Measurements from ENCODE around the gene OLAH. TPM values are rescaled to one million over a fixed set of nuclear protein-coding genes. Genes with fewer than 3 reads are reported as not detected.

OLAH gene
- total and polyA plus RNA-seq, 5 donors from 2014 or later, result not detected

DNA sequence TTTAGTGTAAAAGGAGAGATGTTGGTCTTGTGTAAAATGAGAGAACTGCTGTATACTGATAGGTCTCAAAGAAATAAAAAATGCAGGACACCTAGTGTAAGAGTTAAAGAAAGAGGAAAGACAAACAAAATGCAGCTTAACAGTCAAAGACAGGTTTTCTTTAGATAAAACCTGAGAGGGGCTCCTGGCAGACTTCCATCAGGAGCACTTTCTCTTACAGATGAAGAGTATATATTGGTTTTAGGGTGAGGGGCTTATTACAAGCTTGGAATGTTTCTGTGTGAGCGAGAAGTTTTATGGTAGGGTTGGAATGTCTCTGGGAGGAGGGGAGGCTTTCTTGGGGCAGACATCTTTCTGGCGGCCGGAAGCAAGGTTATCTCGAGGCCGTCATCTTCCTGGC is 28.6 kb downstream of the OLAH start:
- H3K9me3 ChIP-seq (ENCODE audit: control insufficient read depth in 2 of 2, low read length in 2 of 2), result no peaks in the 10 kb centered on the region
- H3K27me3 Mint-ChIP-seq, result peaks cover 11% of the 10 kb centered on the region
- H3K4me3 ChIP-seq (ENCODE audit: low read depth, low read length), result no peak overlapping the region
- H3K36me3 ChIP-seq (ENCODE audit: control insufficient read depth, insufficient read depth, low read length), result no peaks in the 10 kb centered on the region
- H3K4me1 ChIP-seq (ENCODE audit: control insufficient read depth, insufficient read depth, low read length, poor library complexity, severe bottlenecking), result no peaks in the 10 kb centered on the region
- peaks cover 0 to 7% (median 0%) of the 10 kb centered on the region in 7 donors for H3K9me3 Mint-ChIP-seq
- no peak for DNase-seq
- no peak overlapping the region for H3K4me3 Mint-ChIP-seq
- no peak for ATAC-seq (ENCODE audit: low read depth in 2 of 2)
- peaks cover 4% of the 10 kb centered on the region for H3K27me3 ChIP-seq (ENCODE audit: control insufficient read depth, insufficient read depth, low read length)
- peaks cover 0 to 6% (median 0%) of the 10 kb centered on the region in 4 donors for H3K4me1 Mint-ChIP-seq
- no peak overlapping the region for H3K27ac Mint-ChIP-seq
- no peaks in the 10 kb centered on the region for H3K36me3 Mint-ChIP-seq
- no peak overlapping the region for H3K27ac ChIP-seq (ENCODE audit: insufficient read depth, low read length, poor library complexity, severe bottlenecking)

- Mint-ChIP-seq H3K27ac (no peak overlapping the region), H3K4me1 (no peaks in the 10 kb centered on the region), H3K36me3 (no peaks in the 10 kb centered on the region), H3K9me3 (no peaks in the 10 kb centered on the region), H3K27me3 (peaks cover 15% of the 10 kb centered on the region), H3K4me3 (no peak overlapping the region)
- no peak for ATAC-seq (ENCODE audit: low read depth in 2 of 2)
- no peak overlapping the region for H3K27ac ChIP-seq (ENCODE audit: insufficient read depth, low read length, poor library complexity, severe bottlenecking)
- H3K9me3 ChIP-seq (ENCODE audit: control insufficient read depth in 2 of 2, low read length in 2 of 2), result no peaks in the 10 kb centered on the region
- DNase-seq, result no peak
- H3K27me3 ChIP-seq (ENCODE audit: control insufficient read depth, insufficient read depth, low read length), result peaks cover 2% of the 10 kb centered on the region
- no peaks in the 10 kb centered on the region for H3K36me3 ChIP-seq (ENCODE audit: control insufficient read depth, insufficient read depth, low read length)
- no peak overlapping the region for H3K4me3 ChIP-seq (ENCODE audit: low read depth, low read length)
- no peaks in the 10 kb centered on the region for H3K4me1 ChIP-seq (ENCODE audit: control insufficient read depth, insufficient read depth, low read length, poor library complexity, severe bottlenecking)
Observed at GRCh38 chr10:15075421-15075820, 31.7 kb downstream of the OLAH start.

DNA sequence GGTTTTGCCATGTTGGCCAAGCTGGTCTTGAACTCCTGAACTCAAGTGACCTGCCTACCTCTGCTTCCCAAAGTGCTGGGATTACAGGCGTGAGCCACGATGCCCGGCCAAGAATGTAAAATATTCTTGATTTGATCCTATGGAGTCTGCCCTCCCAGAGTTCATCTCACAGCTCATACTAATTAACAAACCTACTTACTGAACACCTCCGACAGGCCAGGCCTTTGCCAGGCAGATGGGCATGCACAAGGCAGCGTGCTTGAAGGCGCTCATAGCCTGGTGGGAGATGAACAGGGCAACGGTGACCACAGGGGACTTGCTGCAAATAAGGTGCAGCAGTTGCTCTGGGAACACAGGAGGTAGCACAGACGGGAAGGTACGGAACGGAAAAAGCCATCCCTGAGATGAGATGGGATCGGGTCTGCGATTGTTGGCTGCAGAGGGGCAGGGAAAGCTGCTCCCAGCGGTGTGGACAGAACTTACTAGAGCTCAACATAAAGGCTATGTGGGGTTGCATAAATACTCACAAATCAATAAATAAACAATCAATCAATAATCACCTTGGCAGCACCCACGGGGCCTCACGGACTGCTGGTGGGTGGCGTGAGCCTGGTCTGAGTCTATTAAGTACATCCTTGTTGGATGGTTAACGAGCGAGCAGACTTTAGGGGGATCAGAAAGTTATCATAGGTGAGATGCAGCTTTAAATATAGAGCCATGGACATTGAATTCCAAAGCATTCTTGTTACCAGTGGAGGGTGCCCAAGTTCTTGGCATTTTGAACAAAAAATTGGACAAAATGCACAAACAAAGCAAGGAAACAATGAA is 40.1 kb downstream of the OLAH start:
- Histone ChIP-seq H3K36me3 (ENCODE audit: control insufficient read depth, insufficient read depth, low read length) (no peaks in the 10 kb centered on the region), H3K4me1 (ENCODE audit: control insufficient read depth, insufficient read depth, low read length, poor library complexity, severe bottlenecking) (peaks cover 10% of the 10 kb centered on the region), H3K27ac (ENCODE audit: insufficient read depth, low read length, poor library complexity, severe bottlenecking) (no peak overlapping the region), H3K27me3 (ENCODE audit: control insufficient read depth, insufficient read depth, low read length) (no peaks in the 10 kb centered on the region), H3K4me3 (ENCODE audit: low read depth, low read length) (peak overlapping the region; percentile 73), H3K9me3 (ENCODE audit: control insufficient read depth in 2 of 2, low read length in 2 of 2) (no peaks in the 10 kb centered on the region)
- no peak for DNase-seq
- Mint-ChIP-seq H3K4me3 (peak overlapping the region in 3 of 4 donors; percentile 14 to 50 (median 16)), H3K27me3 (peaks cover 11% of the 10 kb centered on the region), H3K9me3 (peaks cover 0 to 1% (median 0%) of the 10 kb centered on the region in 7 donors), H3K27ac (no peak overlapping the region), H3K36me3 (no peaks in the 10 kb centered on the region), H3K4me1 (peaks cover 0 to 6% (median 0%) of the 10 kb centered on the region in 4 donors)
- ATAC-seq (ENCODE audit: low read depth in 2 of 2), result no peak

DNA sequence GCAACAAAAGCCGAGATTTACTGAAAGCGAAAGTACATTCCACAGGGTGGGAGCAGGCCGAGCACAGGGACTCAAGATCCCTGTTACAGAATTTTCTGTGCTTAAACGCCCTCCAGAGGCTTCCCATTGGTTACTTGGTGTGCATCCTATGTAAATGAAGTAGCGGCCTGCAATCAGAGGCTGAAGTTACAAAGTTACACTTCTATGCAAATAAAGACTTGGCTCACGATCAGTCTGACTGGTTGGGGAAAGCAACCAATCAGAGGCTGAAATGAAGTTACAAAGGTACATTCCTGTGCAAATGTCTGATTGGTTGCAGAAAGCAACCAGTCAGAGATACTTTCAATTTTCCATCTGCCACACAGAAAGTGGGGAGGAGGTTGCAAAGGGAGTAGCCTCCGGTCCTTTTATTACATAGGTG is 40.8 kb downstream of the OLAH start:
- Mint-ChIP-seq H3K4me1 (peaks cover 0 to 6% (median 0%) of the 10 kb centered on the region in 4 donors), H3K9me3 (peaks cover 0 to 1% (median 0%) of the 10 kb centered on the region in 7 donors), H3K4me3 (peak overlapping the region in 3 of 4 donors; percentile 14 to 50 (median 16)), H3K27ac (no peak overlapping the region), H3K36me3 (no peaks in the 10 kb centered on the region), H3K27me3 (peaks cover 11% of the 10 kb centered on the region)
- Histone ChIP-seq H3K4me1 (ENCODE audit: control insufficient read depth, insufficient read depth, low read length, poor library complexity, severe bottlenecking) (peaks cover 11% of the 10 kb centered on the region), H3K36me3 (ENCODE audit: control insufficient read depth, insufficient read depth, low read length) (no peaks in the 10 kb centered on the region), H3K27ac (ENCODE audit: insufficient read depth, low read length, poor library complexity, severe bottlenecking) (no peak overlapping the region), H3K27me3 (ENCODE audit: control insufficient read depth, insufficient read depth, low read length) (no peaks in the 10 kb centered on the region), H3K9me3 (ENCODE audit: control insufficient read depth in 2 of 2, low read length in 2 of 2) (no peaks in the 10 kb centered on the region), H3K4me3 (ENCODE audit: low read depth, low read length) (peak overlapping the region; percentile 73)
- peak in 2 of 3 donors; percentile 21 to 58 for DNase-seq
- ATAC-seq (ENCODE audit: low read depth in 2 of 2), result no peak

DNA sequence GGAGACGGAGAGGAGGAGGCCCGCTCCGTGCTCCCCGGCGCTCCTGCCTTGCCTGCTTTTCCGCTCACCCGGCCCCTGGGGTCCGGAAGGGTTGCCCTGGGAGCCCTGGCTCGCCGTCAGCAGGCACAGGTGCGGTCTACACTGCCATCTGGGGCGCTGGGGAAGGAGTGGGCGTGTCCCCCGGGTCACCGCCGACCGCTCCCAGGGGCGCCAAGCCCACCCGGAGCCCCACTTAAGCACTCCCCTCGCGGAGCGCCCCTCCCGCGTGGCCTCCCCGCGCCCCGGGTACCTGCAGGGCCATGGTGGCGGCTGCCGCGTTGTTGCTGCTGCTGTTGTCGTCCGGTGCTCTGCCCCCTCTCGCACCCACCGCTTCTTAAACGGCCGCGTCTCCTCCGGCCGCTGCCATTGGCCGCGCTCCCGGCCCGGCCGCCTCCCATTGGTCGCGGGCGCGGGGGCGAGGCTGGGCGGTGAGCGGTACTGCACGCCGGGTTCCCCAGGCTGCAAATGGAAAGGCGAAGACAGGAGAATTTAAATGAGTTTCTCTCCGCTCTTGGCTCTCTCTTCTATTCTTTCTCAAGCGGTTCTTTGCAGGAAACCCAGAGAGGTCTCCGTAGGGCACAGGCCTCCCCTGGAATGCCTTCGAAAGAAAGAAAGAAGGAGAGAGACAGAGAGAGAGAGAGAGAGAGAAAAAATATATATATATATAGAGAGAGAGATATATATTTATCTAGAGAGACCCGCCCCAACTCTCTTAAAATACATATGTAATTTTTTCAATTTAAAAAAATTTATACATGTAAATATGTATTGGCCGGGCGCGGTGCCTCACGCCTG is 44.9 kb downstream of the OLAH start, which contains the start of gene ACBD7:
Gene ACBD7 (minus strand): TSS at position 349 of the 834 bp plus-strand sequence. CDS start 48 bp downstream, at position 301.
- Mint-ChIP-seq H3K9me3 (peaks cover 0 to 1% (median 0%) of the 10 kb centered on the region in 7 donors), H3K27ac (no peak within 1 kb of the TSS), H3K4me1 (peaks cover 0 to 6% (median 0%) of the 10 kb centered on the region in 4 donors), H3K4me3 (peak within 1 kb of the TSS; percentile 74 to 88 (median 82)), H3K27me3 (peaks cover 7% of the 10 kb centered on the region), H3K36me3 (no peaks in the 10 kb centered on the region)
- Histone ChIP-seq H3K36me3 (ENCODE audit: control insufficient read depth, insufficient read depth, low read length) (no peaks in the 10 kb centered on the region), H3K9me3 (ENCODE audit: control insufficient read depth in 2 of 2, low read length in 2 of 2) (no peaks in the 10 kb centered on the region), H3K4me1 (ENCODE audit: control insufficient read depth, insufficient read depth, low read length, poor library complexity, severe bottlenecking) (peaks cover 11% of the 10 kb centered on the region), H3K27ac (ENCODE audit: insufficient read depth, low read length, poor library complexity, severe bottlenecking) (no peak within 1 kb of the TSS), H3K4me3 (ENCODE audit: low read depth, low read length) (peak within 1 kb of the TSS; percentile 29), H3K27me3 (ENCODE audit: control insufficient read depth, insufficient read depth, low read length) (no peaks in the 10 kb centered on the region)
- DNase-seq (peak; percentile 71 to 91 (median 81)), ATAC-seq (ENCODE audit: low read depth in 2 of 2) (peak; percentile 99)

DNA sequence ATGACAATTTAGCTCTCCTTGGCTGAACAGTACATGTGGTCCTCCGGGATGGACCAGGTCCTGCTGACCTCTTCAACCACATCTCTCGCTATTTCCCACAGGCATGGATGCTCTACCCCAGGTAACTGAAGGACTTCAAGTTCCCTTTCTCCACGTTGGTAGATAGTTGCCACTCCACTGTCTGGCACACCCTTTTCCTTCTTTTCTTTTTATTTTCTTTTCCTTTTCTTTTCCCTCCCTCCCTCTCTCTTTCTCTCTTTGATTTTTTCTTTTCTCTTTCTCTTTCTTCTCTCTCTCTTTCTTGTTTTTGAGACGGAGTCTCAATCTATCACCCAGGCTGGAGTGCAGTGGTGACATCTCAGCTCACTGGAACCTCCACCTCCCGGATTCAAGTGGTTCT is 47.7 kb downstream of the OLAH start:
- ATAC-seq (ENCODE audit: low read depth in 2 of 2) (no peak), DNase-seq (no peak)
- no peak overlapping the region for H3K4me3 ChIP-seq (ENCODE audit: low read depth, low read length)
- Mint-ChIP-seq H3K36me3 (no peaks in the 10 kb centered on the region), H3K9me3 (no peaks in the 10 kb centered on the region), H3K27ac (peak overlapping the region in 1 of 3 donors; percentile 83), H3K4me1 (peaks cover 0 to 3% (median 1%) of the 10 kb centered on the region in 4 donors), H3K4me3 (no peak overlapping the region), H3K27me3 (peaks cover 3% of the 10 kb centered on the region)
- H3K9me3 ChIP-seq (ENCODE audit: control insufficient read depth in 2 of 2, low read length in 2 of 2), result no peaks in the 10 kb centered on the region
- peaks cover 11% of the 10 kb centered on the region for H3K4me1 ChIP-seq (ENCODE audit: control insufficient read depth, insufficient read depth, low read length, poor library complexity, severe bottlenecking)
- no peaks in the 10 kb centered on the region for H3K27me3 ChIP-seq (ENCODE audit: control insufficient read depth, insufficient read depth, low read length)
- H3K36me3 ChIP-seq (ENCODE audit: control insufficient read depth, insufficient read depth, low read length), result no peaks in the 10 kb centered on the region
- no peak overlapping the region for H3K27ac ChIP-seq (ENCODE audit: insufficient read depth, low read length, poor library complexity, severe bottlenecking)

- H3K4me1 Mint-ChIP-seq, result peaks cover 0 to 13% (median 8%) of the 10 kb centered on the region in 4 donors
- DNase-seq, result no peak
- H3K9me3 Mint-ChIP-seq, result no peaks in the 10 kb centered on the region
- no peak overlapping the region for H3K4me3 Mint-ChIP-seq
- H3K36me3 ChIP-seq (ENCODE audit: control insufficient read depth, insufficient read depth, low read length), result no peaks in the 10 kb centered on the region
- no peaks in the 10 kb centered on the region for H3K27me3 ChIP-seq (ENCODE audit: control insufficient read depth, insufficient read depth, low read length)
- H3K27ac ChIP-seq (ENCODE audit: insufficient read depth, low read length, poor library complexity, severe bottlenecking), result no peak overlapping the region
- no peaks in the 10 kb centered on the region for H3K36me3 Mint-ChIP-seq
- no peaks in the 10 kb centered on the region for H3K9me3 ChIP-seq (ENCODE audit: control insufficient read depth in 2 of 2, low read length in 2 of 2)
- peaks cover 17% of the 10 kb centered on the region for H3K4me1 ChIP-seq (ENCODE audit: control insufficient read depth, insufficient read depth, low read length, poor library complexity, severe bottlenecking)
- no peaks in the 10 kb centered on the region for H3K27me3 Mint-ChIP-seq
- H3K27ac Mint-ChIP-seq, result no peak overlapping the region
- H3K4me3 ChIP-seq (ENCODE audit: low read depth, low read length), result no peak overlapping the region
- no peak for ATAC-seq (ENCODE audit: low read depth in 2 of 2)
Observed at GRCh38 chr10:15092855-15093408, 49.2 kb downstream of the OLAH start.
